HG03139 (cell line): ENCODE results near the gene SATB2.

Experiments
- ATAC-seq: cut with Tn5 transposase; IDR thresholded peaks from one replicate; pipeline ENCODE4 v1.9.1; 2021; ENCODE audit not compliant: unreplicated experiment

SATB2 gene

DNA sequence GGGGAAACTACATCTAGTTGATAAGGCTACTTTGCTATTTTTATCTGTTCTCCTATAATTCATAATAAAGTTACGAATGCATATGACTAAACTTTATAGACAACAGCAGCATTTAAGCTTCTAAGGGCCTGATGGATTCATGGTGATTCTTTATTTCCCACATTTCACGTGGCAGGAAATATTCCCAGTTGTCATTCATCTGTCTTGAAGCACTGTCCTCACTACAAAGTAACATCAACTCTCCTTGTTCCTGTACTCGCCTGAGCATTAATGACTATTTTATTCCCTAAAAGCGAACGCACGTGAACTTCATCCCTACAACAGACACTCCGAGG is 2.6 kb downstream of the SATB2 start:
- ATAC-seq, result no peak

DNA sequence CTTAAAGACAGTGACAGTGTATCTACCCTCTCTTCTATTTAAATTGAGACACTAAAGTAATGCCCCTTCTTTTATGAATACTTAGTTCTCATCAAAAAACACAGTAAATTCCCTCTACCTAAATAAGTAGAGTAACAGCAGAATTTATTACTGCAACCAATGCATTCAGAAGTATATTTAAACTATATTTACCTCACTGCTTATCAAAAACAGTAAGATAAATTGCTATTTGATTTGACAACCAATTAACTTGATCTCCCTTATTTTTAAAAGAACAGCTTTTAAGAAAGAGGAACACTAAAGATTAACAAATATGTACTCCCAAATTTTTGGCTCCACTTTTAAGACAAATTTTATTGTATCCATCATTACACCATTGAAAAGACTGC is 4.8 kb downstream of the SATB2 start:
- ATAC-seq, result no peak

DNA sequence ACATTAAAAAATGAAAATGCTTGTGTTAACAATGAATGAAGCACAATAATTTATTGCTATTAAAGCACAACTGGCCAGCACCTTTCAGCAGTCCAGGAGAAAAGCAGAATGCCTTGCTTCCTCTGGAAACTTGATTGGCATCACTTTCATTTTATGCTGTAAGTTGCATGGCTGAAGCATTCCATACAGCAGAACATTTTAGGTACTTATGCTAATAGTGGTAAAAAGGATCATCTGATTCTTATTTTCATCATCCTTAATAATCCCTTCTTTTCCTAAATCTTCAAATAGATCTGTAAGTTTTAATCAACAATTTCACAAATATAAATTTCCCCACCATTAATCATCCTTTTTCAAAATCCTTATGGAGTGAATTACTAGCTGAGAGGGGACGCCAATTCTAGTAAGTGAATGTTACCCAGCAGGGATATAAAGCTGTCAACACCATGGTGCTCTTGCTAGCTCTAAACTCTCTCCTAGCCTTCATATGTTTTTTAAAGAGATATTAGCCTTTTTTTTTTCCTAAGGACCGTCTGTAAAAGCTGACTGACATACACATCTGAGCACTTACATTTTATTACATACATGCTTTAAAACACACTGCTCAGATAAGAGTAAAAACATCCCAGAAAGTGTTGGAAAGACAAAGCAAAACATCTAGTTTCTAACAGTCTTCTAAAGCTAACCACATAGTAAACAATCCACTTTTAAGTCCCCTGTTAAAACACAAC is 5.3 kb downstream of the SATB2 start:
- no peak for ATAC-seq

DNA sequence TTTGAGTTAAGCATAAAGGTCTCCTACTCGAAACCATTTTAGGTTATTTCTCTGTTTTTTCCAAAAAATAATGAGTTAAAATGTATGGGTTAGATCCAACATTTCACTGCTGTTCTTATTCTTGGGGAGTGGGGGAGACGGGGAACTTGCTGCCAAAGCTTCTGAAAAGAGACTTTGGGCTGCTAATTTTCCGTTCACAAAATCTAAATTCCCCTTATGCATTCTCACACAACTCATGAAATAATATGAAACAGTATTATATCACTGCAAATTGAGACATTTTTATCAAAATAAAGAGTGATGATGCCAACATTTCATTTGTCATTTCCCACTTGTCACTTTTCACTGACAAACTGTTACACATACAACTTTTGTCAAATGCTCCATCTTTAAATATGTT is 7.8 kb downstream of the SATB2 start:
- no peak for ATAC-seq

DNA sequence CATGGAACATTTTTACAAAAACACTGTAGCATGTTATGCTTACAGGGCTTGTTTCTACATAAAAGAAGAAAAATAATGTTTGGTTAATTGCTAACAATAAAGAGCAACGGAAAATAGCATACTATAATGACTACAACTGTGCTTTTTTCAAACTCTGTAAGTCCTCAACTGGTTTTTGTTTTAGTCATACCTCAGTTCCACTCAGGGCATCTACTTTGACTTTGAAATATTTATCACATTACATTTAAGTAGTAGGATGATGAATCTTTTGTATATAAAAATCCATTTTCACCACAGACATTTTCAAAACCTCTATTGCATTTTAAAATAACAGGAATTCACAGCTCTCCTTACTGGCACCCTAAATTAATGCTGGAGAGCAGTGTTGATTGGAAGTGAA is 8.3 kb downstream of the SATB2 start:
- no peak for ATAC-seq

DNA sequence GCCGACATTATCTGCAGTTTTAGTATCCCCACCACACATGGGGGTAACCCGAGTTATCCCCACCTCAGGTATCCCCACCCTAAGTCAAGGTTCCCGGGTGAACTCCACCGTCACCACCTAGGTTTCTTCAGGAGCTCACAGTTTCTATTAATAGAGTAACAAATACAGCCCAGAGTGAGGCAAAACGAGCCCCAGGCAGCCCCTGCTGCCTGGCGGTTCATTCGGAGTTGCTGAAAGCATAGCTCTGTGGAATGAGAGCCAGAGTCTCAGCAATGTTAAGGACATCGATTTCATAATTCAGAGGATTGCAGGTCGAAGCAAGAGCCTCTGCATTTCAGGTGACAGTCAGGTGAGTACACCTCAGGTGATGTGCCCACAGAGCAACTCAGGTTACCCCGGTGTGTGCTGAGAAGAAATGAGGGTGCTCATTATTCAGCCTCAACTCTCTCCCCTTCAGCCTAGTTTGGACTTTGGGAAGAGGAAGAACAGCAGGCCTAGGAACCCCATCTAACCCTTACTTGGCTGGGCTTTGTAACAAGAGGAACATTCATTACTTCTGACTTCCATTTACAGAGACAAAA is 10.7 kb downstream of the SATB2 start:
- no peak for ATAC-seq

DNA sequence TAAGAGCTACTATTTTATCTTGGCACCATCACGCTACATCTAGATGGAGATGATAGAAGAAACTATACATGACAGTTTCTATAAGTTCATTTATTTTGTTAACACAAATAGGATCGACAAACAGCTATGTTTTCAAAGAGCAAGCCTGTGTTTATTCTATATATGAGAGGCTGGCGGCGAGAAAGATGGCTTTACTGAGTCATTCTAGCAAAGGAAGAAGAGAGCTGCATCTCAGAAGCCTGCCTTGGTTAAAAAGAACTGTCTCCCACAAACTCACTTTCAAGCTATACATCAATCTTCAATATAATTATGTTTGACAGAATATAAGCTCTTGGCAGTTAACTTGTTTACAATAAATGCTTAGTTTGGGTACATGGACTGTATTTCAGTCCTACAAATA is 13.0 kb downstream of the SATB2 start:
- ATAC-seq, result no peak

DNA sequence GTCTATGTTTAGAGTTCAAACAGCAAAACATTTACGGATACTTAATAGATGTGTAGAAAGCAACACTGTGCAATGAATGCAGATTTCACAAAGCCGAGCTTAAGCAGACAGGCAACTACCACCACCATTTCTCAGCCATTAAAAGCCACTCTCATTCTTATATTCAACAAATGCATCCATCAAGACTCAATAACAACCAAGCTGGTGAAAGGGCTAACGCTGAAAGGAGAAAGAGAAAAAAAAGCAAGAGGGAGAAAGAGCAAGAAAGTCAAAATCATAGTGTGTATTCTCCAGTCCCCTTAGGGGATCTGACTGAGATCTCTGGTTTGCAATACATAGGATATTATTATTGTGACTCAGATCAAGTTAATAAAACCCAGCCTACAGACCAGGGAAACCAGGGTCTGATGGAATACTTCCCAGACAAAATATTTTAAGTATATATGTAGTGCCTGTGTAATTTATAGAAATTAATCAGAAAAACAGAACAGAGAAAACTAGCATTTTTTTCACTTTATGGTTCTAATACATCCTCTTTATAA is 14.1 kb downstream of the SATB2 start:
- ATAC-seq, result no peak

DNA sequence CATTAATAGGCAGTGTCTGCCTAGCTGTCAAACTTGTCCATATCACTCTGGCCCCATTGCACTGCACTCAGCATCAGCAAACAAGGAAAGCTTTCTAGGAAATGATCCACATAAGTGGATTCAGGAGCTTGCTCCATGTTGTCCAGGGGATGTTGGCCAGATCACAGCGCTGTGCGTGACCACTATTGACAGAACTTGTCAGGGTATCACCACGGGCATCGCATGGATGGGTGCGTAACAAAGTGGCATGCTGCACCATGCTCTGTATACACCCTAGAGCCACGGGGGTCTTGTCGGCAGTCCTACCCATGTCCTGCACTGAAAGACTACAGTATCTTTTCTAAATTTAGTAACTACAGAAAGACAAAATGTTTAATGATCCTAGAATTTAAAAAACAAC is 15.6 kb downstream of the SATB2 start:
- no peak for ATAC-seq

DNA sequence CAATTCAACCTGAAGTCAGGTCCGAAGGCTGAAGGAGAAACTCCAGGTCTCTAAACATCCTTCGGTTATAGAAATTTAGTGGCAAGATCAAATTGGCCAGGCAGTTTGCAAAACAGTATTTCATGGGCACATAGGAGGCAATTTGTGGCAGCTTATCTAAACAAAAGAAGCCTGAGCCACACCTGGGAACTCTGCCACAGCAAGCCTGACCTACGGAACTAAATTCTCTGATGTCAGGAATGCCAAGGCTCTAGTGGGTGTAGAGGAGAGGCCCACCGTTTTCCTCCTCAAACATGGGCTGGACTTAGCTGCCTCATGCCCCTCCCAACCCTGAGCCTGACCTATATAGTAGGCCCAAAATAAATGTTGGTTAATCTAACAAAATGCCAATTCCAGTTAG is 16.0 kb downstream of the SATB2 start:
- ATAC-seq, result no peak

DNA sequence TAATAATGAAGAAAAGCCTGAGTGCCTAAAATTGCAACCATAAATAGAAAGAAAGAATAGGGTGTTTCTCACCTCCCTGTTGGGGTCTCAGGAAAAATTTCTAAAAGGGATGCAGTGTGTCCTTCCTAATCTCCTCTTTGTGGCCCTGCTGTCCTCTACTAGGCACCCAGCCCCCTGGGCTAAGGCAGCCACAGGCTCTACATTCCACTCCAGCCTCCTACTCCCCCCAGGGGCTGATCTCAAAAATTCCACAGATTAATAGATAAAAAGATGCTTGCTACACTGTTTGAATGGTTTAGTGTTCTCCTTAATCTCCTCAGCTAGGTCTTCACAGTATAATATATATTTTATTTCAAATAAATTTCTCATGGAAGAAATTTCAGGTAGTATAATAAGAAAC is 17.6 kb downstream of the SATB2 start:
- no peak for ATAC-seq

DNA sequence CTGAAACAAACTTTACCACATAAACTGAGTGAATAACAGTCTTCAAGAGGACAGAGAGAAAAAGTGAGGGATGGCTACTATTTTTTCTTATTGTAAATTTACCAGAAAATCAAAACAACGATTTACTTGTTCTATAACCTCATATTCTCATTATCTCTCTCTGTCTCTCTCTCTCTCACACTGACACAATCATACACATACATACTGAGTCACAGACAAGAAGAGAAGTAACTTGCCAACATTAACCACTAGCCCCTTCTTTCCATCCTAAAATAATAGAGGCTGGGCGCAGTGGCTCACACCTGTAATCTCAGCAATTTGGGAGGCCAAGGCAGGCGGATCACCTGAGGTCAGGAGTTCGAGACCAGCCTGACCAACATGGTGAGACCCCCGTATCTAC is 18.2 kb downstream of the SATB2 start:
- no peak for ATAC-seq

DNA sequence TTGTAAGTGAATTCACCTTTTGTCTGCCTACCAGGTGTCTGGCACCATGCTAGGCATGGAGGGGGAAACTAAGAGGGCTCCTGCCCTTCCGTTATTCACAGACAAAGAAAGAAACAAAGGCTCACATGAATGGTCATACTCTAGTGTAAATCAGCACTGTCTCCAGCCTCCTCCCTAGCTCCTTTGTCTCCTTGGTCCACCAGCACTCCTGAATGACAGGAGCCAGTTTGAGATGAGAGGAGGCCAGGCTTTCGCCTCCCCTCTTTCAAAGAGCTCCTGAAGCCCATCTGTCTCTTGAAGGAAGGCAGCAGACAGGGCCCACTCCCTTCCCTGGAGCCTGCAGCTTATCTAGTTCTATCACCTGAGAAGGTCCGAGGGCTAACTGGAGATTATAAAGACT is 18.7 kb downstream of the SATB2 start:
- ATAC-seq, result no peak

DNA sequence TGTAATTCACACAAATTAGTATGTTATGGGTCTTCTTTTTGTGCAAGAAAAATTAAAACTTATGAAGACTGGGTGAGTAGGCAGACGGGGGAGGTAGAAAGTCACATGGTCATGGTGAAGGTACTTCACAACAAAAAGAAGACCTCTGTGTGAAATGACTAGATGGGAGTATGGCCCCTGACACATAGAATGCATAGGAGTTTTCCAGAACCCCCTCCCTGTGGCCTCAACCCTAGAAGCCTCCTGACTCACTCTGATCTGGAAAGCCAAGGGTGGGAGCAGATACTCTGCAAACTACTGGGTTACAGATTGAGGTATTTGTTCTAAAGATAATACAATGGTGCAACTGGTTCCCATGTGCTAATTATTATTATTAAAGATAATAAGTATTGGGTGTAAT is 23.2 kb downstream of the SATB2 start:
- no peak for ATAC-seq

DNA sequence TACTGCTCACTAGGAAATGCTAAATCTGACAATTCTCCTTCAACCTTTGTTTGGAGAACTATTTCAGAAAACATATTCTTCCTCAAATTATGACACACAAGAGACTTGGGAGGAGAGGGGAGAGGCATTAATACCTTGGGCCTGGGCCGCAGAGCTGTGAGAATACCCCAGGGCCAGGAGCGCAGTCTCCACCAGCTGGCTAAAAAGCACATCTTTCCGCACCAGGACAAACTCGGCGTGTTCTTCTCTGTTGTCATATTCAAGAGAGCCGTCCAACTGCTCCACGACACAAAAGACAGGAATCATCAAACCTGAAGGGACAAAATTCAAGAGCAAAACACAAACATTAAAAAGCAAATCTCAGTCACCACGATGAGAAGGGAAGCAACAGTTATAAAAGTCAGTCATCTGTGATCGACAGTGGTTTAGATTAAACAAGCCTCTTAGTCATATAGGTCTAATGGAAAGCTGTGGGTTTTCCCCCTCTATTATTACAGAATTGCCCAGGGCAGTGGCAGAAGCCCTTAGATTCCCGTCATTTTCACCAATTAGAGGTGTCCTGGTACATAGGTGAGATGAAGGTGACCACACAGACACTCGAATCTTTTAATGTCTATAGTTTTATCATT is 24.4 kb downstream of the SATB2 start:
- no peak for ATAC-seq

DNA sequence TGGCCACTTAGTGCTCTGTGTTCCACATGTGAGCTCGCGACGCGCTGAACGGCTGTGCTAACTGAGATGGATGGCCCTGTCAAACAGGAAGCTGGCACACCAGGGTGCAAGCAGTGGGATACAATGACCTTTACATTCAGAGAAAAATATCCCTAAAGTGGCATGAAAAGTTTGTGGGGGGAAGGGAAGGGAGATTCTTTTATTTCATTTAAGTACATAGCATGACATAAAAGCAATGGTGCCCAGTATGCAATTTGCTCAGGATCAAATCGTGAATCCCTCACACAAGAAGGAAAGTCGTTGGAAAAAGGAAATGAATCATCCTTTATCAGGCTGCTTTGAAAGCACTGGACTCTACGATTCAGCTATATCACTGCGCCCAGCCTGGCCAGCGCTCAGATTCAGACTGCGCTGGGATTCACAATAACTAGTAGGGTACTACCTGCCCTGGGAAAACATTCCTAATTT is 26.0 kb downstream of the SATB2 start:
- no peak for ATAC-seq

DNA sequence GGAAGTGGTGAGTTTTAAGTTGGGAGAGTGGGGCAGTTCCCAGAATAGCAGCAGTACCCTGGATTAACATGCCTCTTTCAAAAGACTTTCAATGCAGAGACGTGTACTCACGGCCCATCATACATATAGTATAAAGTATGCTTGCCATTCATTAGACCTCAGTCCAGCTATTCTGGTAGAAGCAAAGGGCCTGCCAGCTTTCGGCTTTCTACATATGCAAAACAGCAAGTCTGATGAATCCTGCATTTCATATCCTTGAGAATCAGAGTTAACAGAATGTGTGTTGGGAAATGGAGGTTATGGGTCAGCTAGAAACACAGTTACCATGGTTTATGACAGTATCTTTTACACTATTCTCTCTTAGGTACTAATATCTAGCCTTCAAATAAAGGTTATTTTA is 27.5 kb downstream of the SATB2 start:
- ATAC-seq, result no peak

DNA sequence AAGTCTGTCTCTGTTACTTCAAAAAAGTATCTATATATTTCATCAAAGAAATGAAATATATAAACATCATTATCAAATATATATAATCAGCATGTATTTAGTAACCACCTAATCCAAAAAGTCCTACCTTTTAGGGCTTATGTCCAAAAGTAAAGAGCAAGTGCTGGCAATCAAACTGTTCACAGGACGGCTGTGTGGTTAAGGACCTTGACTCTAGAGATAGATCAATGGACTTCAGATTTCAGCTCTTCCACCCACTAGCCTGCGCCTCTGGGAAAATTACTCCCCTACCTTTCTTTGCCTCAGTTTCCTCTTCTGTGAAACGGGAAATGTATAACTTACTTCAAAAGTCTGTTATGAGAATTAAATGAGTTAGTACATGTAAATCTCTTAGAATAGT is 29.4 kb downstream of the SATB2 start:
- no peak for ATAC-seq

DNA sequence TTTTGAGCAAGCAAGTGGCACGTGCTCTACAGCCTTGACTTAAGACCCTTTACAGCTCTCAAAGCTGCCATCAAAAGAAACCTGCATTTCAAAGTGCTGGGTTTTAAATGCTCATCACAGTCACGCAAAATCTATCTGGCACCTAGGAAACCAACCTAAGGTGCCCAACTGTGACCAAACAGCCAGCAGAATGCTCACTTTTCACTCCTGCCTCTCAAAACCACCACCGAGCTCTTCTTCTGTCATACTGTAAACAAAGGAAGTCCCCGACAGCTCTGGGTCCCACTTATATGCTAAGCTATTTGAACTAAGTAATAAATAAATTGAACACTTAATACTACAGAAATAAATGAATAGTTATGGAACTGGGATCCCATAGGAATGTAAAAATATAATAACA is 33.6 kb downstream of the SATB2 start:
- ATAC-seq, result no peak

DNA sequence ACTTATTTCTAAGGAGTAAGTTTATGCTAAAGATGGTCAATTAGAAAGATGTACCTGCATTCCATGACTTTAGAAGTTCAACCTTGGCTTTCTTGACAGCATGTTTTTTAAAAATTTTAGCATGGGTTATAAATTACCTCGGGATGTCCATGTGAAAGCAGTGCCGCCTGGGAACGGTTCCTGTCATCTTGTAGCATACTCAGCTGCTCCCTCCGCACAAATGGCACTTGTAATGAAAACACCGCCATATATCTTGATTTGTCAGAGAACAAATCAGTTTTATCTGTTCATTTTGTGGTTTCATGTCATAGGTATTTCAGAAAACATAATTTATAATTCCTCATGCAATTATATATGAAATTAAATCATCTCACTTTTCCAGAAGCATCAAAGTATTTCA is 38.3 kb downstream of the SATB2 start:
- no peak for ATAC-seq

DNA sequence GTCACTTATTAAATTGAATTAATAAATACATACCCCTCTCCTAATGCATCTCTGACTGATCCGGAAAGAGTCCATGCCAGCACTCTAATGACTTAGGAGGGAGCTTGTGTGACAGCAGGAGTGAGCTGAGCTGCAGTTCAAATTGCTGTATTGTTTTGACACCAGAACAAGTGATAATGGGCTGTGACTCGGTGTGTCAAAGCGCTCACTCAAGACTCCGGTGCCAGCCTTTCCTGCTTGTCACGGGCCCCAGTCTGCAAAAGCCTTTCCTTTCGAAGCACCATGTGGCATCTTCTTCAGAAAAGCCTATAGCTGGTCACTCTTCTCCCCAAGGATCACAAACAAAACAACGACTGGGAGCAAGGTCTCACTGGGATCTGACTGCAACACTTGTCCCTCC is 43.3 kb downstream of the SATB2 start:
- no peak for ATAC-seq

DNA sequence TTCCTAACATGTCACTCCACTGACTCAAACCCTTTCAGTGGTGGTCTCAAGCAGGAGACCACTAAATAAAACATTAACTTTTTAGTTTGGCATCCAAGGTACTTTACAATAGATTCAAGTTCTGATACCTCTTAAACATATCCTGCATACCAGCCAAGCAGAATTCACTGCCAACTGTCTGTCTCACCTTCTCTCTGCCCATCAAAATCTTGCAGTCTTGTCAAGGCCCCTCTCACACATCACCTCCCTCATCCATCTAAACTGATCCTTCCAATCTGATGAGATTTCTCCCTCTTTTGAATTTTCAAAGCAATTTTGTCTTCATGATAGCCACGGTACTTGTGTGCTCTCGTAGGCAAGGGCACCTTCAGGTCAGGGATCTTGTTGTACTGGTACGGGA is 43.7 kb downstream of the SATB2 start:
- no peak for ATAC-seq
